HG02943 (cell line): ENCODE measurements around the gene WDR37.

ENCODE experiments used
- ATAC-seq: cut with Tn5 transposase; IDR thresholded peaks from one replicate; pipeline ENCODE4 v1.9.1; 2021; ENCODE audit warnings: mild to moderate bottlenecking, low read depth, moderate library complexity; ENCODE audit not compliant: unreplicated experiment

Gene WDR37

GRCh38 chr10:1162481-1163203 lies 106.5 kb downstream of the WDR37 start:
- no peak for ATAC-seq

- ATAC-seq, result no peak
These were observed 107.0 kb downstream of the WDR37 start for GRCh38 chr10:1163204-1163660.

DNA sequence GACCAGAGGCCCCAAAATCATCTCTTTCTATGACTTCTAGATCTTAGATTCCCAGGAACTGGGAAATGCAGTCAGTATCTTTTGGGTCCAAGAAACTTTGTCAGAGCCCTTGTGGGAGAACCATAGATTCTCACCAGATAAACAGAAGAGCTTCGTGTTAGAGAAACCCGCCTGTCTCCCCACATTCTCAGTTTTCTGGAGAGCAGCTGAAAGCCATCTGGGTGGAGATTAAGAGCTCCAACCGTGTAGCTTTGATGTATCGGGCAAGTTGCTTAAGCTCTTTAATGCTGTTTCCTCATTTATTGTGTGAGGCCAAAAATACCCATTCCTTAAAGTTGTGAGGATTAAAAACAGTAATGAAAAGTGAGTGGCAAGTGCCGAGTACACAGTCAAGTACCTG lies 107.6 kb downstream of the WDR37 start:
- no peak for ATAC-seq

GRCh38 chr10:1166101-1166827 lies 110.1 kb downstream of the WDR37 start:
- no peak for ATAC-seq

- no peak for ATAC-seq
These were observed 110.7 kb downstream of the WDR37 start for GRCh38 chr10:1166828-1167275.

- no peak for ATAC-seq
These were observed 112.6 kb downstream of the WDR37 start for GRCh38 chr10:1168763-1169162.

GRCh38 chr10:1169186-1169885 lies 113.2 kb downstream of the WDR37 start:
- ATAC-seq, result no peak

- ATAC-seq, result no peak
These were observed 114.0 kb downstream of the WDR37 start for GRCh38 chr10:1169981-1170866.

GRCh38 chr10:1170867-1171180 lies 114.6 kb downstream of the WDR37 start:
- no peak for ATAC-seq

GRCh38 chr10:1171182-1171581 lies 115.0 kb downstream of the WDR37 start:
- no peak for ATAC-seq

DNA sequence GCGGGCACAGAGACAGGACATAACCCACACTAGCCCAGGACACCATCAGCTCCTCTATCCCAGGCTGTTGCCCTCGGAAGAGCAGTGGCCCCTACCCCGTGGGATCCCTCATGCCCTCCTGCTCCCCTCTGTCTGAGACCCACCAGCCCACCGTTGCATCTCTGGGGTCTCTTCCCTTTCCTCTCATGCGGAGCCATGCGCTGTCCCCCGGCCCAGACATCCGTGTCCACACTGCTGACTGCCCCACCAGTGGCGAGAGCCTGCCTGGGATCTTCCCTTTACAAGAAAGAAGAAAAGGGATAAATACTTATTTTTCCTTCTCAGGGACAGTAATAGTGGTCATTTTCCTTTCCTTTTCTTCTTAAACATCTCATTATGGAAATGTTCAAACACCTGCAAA lies 115.4 kb downstream of the WDR37 start:
- no peak for ATAC-seq

- no peak for ATAC-seq
These were observed 116.2 kb downstream of the WDR37 start for GRCh38 chr10:1172256-1172984.

- ATAC-seq, result no peak
These were observed 116.9 kb downstream of the WDR37 start for GRCh38 chr10:1173091-1173490.

DNA sequence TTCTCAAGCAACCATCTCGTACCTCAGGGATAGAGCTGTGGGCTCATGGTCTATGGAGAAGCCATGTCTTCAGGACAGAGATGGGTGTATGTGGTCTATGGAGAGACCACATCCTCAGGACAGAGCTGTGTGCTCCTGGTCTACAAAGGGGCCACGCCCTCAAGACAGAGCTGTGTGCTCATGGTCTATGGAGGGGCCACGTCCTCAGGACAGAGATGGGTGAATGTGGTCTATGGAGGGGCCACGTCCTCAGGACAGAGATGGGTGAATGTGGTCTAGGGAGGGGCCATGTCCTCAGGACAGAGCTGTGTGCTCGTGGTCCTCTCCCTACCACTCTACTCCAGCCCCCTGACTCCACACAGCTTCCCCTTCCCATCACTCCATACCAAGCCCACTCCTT lies 117.8 kb downstream of the WDR37 start:
- ATAC-seq, result no peak

- ATAC-seq, result no peak
These were observed 119.9 kb downstream of the WDR37 start for GRCh38 chr10:1175956-1176565.

DNA sequence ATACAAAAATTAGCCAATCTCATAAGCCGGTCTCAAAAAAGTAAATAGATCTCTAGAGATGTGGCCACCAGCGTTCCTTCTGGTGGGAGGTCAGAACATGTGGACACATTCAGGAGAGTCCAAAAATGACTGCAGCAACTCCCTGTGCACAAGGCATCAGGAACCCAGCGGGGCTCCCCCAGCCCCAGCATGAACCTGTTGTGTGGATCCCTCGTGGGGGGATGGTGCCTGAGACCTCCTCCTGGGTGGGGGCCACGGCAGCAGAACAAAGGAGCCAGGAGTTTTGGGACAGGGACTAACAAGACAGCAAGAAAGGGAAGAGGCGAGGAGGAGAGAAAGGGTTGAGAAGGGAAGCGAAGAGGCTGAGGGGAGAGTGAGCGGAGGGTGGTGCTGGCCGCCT lies 121.8 kb downstream of the WDR37 start:
- no peak for ATAC-seq

GRCh38 chr10:1178506-1178905 lies 122.3 kb downstream of the WDR37 start:
- ATAC-seq, result no peak

DNA sequence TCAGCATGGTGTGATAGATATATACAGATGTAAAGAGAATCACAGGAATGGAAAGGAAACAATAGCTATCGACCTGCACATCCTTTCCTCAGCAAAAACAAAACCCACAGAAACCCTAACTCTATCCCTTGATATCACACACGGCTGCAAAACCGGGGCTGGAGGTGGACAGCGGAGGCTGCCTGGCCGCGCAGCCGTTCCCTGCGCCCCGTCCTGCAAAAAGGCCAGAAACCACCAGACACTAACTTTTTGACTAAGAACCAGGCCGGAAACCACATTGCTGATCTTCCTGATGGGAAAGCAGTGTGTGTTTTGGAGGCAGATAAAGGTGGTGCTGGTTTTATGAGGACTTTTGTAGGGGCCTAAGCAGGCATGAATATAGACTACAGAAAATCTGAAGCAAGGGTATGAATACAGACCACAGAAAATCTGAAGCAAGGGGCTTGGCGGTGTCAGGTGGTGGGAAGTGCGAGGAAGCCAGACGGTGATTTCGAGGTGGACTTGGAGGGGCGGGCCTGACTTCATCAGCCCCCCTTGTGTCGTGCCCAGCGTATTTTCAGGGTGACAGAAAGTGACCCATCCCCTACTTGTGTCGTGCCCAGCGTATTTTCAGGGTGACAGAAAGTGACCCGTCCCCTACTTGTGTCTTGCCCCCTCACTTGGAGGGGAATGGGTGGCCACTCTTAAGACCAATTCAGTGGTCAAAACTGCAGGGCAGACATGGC lies 123.3 kb downstream of the WDR37 start:
- ATAC-seq, result no peak
